NB4 (cell line): ENCODE data around the gene RNF13.

Experiments used
- DNase-seq: peaks from one replicate; pipeline ENCODE4 v3.0.0; 2010; ENCODE audit warnings: low read depth
- H3K4me3 ChIP-seq: one replicate; pipeline ENCODE4 v1.5.1; 2011; ENCODE audit warnings: mild to moderate bottlenecking, low read depth, low read length, moderate library complexity
- MYC ChIP-seq: IDR thresholded peaks from 2 replicates; pipeline ENCODE4 v1.6.1; 2011; ENCODE audit warnings: low read depth, low read length
- POLR2A ChIP-seq: IDR thresholded peaks from 2 replicates; pipeline ENCODE4 v1.6.1; 2011; ENCODE audit warnings: mild to moderate bottlenecking; ENCODE audit not compliant: insufficient read length; ENCODE audit errors: extremely low read depth
- TF ChIP-seq, protein P1 (sequence below): IDR thresholded peaks from one replicate; pipeline ENCODE4 v1.5.1; 2012; ENCODE audit warnings: low read depth, low read length
- TF ChIP-seq, protein P2 (sequence below): IDR thresholded peaks from 2 replicates; pipeline ENCODE4 v1.6.1; 2011; ENCODE audit warnings: low read depth, low read length

The RNF13 gene

GRCh38 chr3:149957361-149958125, 144.5 kb downstream of the RNF13 start:
- H3K4me3 ChIP-seq, result no peak overlapping the region
- TF ChIP-seq, protein P1, sequence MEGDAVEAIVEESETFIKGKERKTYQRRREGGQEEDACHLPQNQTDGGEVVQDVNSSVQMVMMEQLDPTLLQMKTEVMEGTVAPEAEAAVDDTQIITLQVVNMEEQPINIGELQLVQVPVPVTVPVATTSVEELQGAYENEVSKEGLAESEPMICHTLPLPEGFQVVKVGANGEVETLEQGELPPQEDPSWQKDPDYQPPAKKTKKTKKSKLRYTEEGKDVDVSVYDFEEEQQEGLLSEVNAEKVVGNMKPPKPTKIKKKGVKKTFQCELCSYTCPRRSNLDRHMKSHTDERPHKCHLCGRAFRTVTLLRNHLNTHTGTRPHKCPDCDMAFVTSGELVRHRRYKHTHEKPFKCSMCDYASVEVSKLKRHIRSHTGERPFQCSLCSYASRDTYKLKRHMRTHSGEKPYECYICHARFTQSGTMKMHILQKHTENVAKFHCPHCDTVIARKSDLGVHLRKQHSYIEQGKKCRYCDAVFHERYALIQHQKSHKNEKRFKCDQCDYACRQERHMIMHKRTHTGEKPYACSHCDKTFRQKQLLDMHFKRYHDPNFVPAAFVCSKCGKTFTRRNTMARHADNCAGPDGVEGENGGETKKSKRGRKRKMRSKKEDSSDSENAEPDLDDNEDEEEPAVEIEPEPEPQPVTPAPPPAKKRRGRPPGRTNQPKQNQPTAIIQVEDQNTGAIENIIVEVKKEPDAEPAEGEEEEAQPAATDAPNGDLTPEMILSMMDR, result no peak
- TF ChIP-seq POLR2A (no peak), MYC (no peak)
- DNase-seq, result no peak

- H3K4me3 ChIP-seq, result no peak overlapping the region
- TF ChIP-seq, protein P1, result no peak
- TF ChIP-seq POLR2A, result no peak
- no peak for TF ChIP-seq MYC
- TF ChIP-seq, protein P2, sequence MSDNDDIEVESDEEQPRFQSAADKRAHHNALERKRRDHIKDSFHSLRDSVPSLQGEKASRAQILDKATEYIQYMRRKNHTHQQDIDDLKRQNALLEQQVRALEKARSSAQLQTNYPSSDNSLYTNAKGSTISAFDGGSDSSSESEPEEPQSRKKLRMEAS, result no peak
- DNase-seq, result no peak
Observed at GRCh38 chr3:149958171-149958796, 145.3 kb downstream of the RNF13 start.

DNA sequence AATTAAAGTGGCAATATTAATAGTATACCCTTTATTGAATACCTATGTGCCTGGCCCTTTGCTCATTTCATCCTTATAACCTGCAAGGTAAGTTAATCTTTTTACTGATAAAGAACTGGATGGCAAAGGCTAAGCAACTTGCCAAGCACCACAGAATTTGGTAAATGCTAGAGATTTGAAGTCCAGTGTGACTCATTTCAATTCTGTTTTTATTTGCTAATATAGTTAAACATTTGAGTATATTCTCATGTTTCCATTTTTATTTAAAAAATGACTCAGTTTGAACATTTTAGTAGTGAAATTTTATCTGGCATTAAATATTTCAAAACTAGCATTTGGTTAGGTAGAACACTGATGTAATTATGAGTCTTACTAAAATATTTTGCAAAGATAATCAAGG, 146.4 kb downstream of the RNF13 start:
- TF ChIP-seq, protein P2, result no peak
- TF ChIP-seq MYC (no peak), POLR2A (no peak)
- TF ChIP-seq, protein P1, result no peak
- no peak for DNase-seq
- no peak overlapping the region for H3K4me3 ChIP-seq

GRCh38 chr3:149963485-149963884, 150.5 kb downstream of the RNF13 start:
- TF ChIP-seq MYC, result no peak
- no peak for TF ChIP-seq POLR2A
- TF ChIP-seq, protein P2, result no peak
- TF ChIP-seq, protein P1, result no peak
- no peak for DNase-seq
- no peak overlapping the region for H3K4me3 ChIP-seq

- H3K4me3 ChIP-seq, result no peak overlapping the region
- no peak for DNase-seq
- TF ChIP-seq POLR2A (no peak), MYC (no peak)
- TF ChIP-seq, protein P1, result no peak
- TF ChIP-seq, protein P2, result no peak
Observed at GRCh38 chr3:149964291-149964690, 151.3 kb downstream of the RNF13 start.
